MCF 10A (cell line): Measurements from ENCODE around the gene IQCN. TPM values are rescaled to one million over a fixed set of nuclear protein-coding genes. Genes with fewer than 3 reads are reported as not detected.

Experiments used
- BruUV-seq: library from RNA; stranded (reverse); fragments of 400-500 nt; replicated peaks from 2 replicates; lab custom pipeline; 2021; lab: Mats Ljungman, UMichigan
- CTCF ChIA-PET: fragments of 300-600 bp; sonication (Branson Sonifier 250); formaldehyde crosslinking; extraction: SDS; loops from one replicate; lab custom pipeline; 2021; ENCODE audit warnings: antibody characterized with exemption, inconsistent platforms; lab: Yijun Ruan, JAX
- POLR2A ChIA-PET: fragments of 300-600, 350-650 bp; sonication (Branson Sonifier 250); formaldehyde crosslinking; extraction: SDS; loops from one replicate; lab custom pipeline; 2020; ENCODE audit warnings: antibody characterized with exemption, inconsistent platforms; lab: Yijun Ruan, JAX
- DNase-seq: peaks from one replicate; pipeline ENCODE4 v3.0.0-alpha.2; 2018; ENCODE audit not compliant: unreplicated experiment
- H3K27ac Mint-ChIP-seq: one replicate; pipeline ENCODE4 v1.8.0; 2022; ENCODE audit warnings: mild to moderate bottlenecking, low read depth, mixed read lengths; ENCODE audit not compliant: unreplicated experiment
- H3K27me3 Mint-ChIP-seq: one replicate; pipeline ENCODE4 v1.8.0; 2022; ENCODE audit warnings: mixed read lengths; ENCODE audit not compliant: insufficient read depth, unreplicated experiment
- H3K36me3 Mint-ChIP-seq: one replicate; pipeline ENCODE4 v1.8.0; 2022; ENCODE audit warnings: mild to moderate bottlenecking, moderate library complexity, mixed read lengths; ENCODE audit not compliant: insufficient read depth, unreplicated experiment
- H3K4me1 Mint-ChIP-seq: one replicate; pipeline ENCODE4 v1.8.0; 2022; ENCODE audit warnings: mixed read lengths; ENCODE audit not compliant: insufficient read depth, unreplicated experiment
- H3K4me3 Mint-ChIP-seq: one replicate; pipeline ENCODE4 v1.8.0; 2022; ENCODE audit warnings: mild to moderate bottlenecking, moderate library complexity, mixed read lengths; ENCODE audit not compliant: unreplicated experiment
- H3K9me3 Mint-ChIP-seq: one replicate; pipeline ENCODE4 v1.8.0; 2022; ENCODE audit warnings: mixed read lengths; ENCODE audit not compliant: unreplicated experiment
- CTCF ChIP-seq: fragments of 200-600 bp; IDR thresholded peaks from one replicate; pipeline ENCODE4 v1.8.0; 2022; ENCODE audit warnings: antibody characterized with exemption, mild to moderate bottlenecking; ENCODE audit not compliant: unreplicated experiment
- intact Hi-C: fragments of 100-400 bp; cut with micrococcal nuclease; formaldehyde crosslinking; loops from 2 replicates; pipeline ENCODE4 v1.14.1; 2022
- total RNA-seq: library from RNA; stranded (reverse); gene quantifications from 2 replicates; pipeline ENCODE4 v1.2.3, GENCODE V29; 2022

The IQCN gene
- total RNA-seq, 1 experiment from 2014 or later, result 0.26 TPM

DNA sequence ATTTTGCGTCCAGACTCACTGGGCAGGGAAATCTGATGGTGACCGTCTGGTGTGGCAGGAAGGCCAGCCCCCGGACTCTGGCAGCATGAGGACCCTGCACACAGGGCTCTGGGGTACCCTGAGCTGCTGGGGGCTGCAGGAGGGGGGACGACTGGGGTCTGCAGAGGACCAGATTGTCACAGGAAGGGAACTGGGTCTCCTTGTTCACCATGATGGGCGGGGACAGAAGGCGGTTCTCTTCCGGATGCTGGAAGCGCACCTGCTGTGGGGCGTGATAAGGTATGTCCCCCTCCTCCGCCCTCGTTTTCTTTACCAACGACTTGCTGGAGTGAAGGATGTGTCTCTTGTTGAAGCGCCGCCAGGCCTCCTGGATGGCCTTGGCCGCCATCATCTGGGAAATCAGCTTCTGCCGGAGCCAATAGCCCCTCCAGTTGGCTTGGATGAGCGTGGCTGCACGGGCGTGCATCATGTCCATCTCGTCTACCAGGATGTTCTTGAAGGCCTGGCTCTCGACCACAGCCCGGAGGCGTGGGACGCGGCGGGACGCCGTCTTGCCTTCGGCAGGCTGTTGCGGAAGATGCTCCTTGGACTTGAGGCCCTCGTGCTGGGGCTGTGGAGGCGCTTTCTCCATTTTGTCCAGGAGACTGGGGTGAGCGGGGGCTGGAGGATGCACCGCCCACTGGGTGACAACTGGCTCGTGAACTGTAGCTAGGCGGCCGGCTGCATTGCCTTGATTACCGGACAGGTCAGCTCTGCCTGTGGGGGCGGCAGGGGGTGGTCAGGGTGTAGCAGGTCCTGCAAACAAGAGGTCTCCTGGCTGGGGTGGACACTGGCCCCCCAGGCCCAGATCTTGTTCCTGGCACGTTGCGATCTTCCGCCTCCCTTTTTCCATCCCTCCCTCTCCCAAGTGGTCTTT is 7.2 kb downstream of the IQCN start:
- ChIA-PET CTCF (interaction anchor here (1.6 kb wide), 1 partner anchor 16 kb away, joined by 5 read pairs; no protein-coding TSS in a partner anchor), POLR2A (interaction anchor here (2.8 kb wide), 1 partner anchor 12 kb away, joined by 20 read pairs; no protein-coding TSS in a partner anchor)
- intact Hi-C loops, result no loop called here
- no TSS peak for BruUV-seq
- no peak overlapping the region for H3K4me3 Mint-ChIP-seq
- no peaks in the 10 kb centered on the region for H3K9me3 Mint-ChIP-seq
- no peak for DNase-seq
- H3K4me1 Mint-ChIP-seq, result no peaks in the 10 kb centered on the region
- H3K36me3 Mint-ChIP-seq, result peaks cover 6% of the 10 kb centered on the region
- no peaks in the 10 kb centered on the region for H3K27me3 Mint-ChIP-seq
- TF ChIP-seq CTCF, result no peak
- H3K27ac Mint-ChIP-seq, result no peak overlapping the region

- no peaks in the 10 kb centered on the region for H3K4me1 Mint-ChIP-seq
- H3K27ac Mint-ChIP-seq, result no peak overlapping the region
- TF ChIP-seq CTCF, result no peak
- H3K27me3 Mint-ChIP-seq, result no peaks in the 10 kb centered on the region
- CTCF ChIA-PET, result interaction anchor here (0.9 kb wide), 1 partner anchor 12 kb away, joined by 4 read pairs; no protein-coding TSS in a partner anchor
- DNase-seq, result no peak
- H3K36me3 Mint-ChIP-seq, result peaks cover 6% of the 10 kb centered on the region
- H3K9me3 Mint-ChIP-seq, result no peaks in the 10 kb centered on the region
- H3K4me3 Mint-ChIP-seq, result no peak overlapping the region
- BruUV-seq, result no TSS peak
- intact Hi-C loops, result no loop called here
- POLR2A ChIA-PET, result no interaction called here
These were observed 8.7 kb downstream of the IQCN start for GRCh38 chr19:18265582-18265981.

DNA sequence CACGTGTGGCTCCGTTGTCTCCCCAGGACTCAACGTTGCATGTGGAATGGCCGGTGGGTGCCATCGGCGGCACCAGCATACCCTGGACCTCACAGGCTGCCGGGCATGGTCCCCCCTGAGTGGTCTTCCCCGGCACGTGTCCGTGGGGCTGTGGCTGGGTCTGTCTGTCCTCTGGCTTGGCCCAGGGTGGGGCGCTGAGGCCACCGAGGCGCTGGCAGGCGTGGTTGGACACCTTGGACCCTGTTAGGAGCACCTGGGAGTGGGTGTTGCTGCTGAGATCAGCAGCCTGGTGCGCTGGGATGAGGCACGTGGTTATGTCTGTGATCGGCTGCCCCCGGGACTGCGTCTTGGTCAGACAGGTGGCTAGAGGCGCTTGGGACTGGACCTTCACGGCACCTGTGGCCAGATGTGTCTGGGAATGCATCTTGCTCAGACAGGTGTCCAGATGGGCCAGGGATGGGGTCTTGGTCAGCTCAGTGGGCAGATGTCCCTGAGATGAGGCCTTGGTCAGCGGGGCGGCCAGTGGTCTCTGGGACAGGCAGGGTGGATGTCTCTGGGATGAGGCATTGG is 9.2 kb downstream of the IQCN start:
- Mint-ChIP-seq H3K27me3 (no peaks in the 10 kb centered on the region), H3K36me3 (peaks cover 6% of the 10 kb centered on the region), H3K4me1 (no peaks in the 10 kb centered on the region), H3K9me3 (no peaks in the 10 kb centered on the region), H3K4me3 (no peak overlapping the region), H3K27ac (no peak overlapping the region)
- TF ChIP-seq CTCF, result no peak
- DNase-seq, result no peak
- ChIA-PET POLR2A (no interaction called here), CTCF (interaction anchor here (0.6 to 0.9 kb wide), 2 partner anchors 12 to 206 kb away, joined by 3 to 4 read pairs; no protein-coding TSS in a partner anchor)
- no TSS peak for BruUV-seq
- intact Hi-C loops, result no loop called here
